GM12878 (cell line): ENCODE measurements around the gene IFNL2.

Source experiments
- CTCF ChIP-seq, 3 experiments: IDR thresholded peaks in 2 of 3; conservative IDR thresholded peaks in 1 of 3; 2 replicates each; pipeline ENCODE4 v1.5.1; 2011; ENCODE audit warnings: low read depth in 3 of 3, low read length in 3 of 3, mild to moderate bottlenecking in 3 of 3, control low read depth in 2 of 3, moderate library complexity in 2 of 3, inconsistent platforms in 1 of 3, mixed read lengths in 1 of 3; ENCODE audit not compliant: control insufficient read depth in 2 of 3, insufficient read depth in 1 of 3; ENCODE audit errors: extremely low read depth in 1 of 3
- EGR1 ChIP-seq, 2 experiments: IDR thresholded peaks; 1 replicate in 1 of 2; 2 replicates in 1 of 2; pipeline ENCODE4 v1.6.1; 2011 to 2012; ENCODE audit warnings: low read depth in 2 of 2, low read length in 2 of 2, borderline replicate concordance in 1 of 2, mild to moderate bottlenecking in 1 of 2, moderate library complexity in 1 of 2
- EP300 ChIP-seq, 2 experiments: fragments of 150-350 bp in 1 of 2; IDR thresholded peaks; 2 replicates each; pipeline ENCODE4 v1.6.1; 2011 to 2012; ENCODE audit warnings: low read depth in 2 of 2, low read length in 2 of 2, borderline replicate concordance in 1 of 2, improper control_type of control experiment in 1 of 2, inconsistent platforms in 1 of 2; ENCODE audit not compliant: control insufficient read depth in 1 of 2
- FOXK2 ChIP-seq: fragments of 450-650 bp; IDR thresholded peaks from 2 replicates; pipeline ENCODE4 v1.6.1; 2017; ENCODE audit warnings: mild to moderate bottlenecking, moderate library complexity
- JUND ChIP-seq: IDR thresholded peaks from 2 replicates; pipeline ENCODE4 v1.6.1; 2012; ENCODE audit warnings: low read depth, mild to moderate bottlenecking, low read length, improper control_type of control experiment, moderate library complexity
- NFYB ChIP-seq: IDR thresholded peaks from 2 replicates; pipeline ENCODE4 v1.6.1; 2011; ENCODE audit warnings: low read depth, mild to moderate bottlenecking, low read length, improper control_type of control experiment, moderate library complexity; ENCODE audit not compliant: insufficient read depth
- POLR2AphosphoS5 ChIP-seq: IDR thresholded peaks from 2 replicates; pipeline ENCODE4 v1.6.1; 2011; ENCODE audit warnings: mild to moderate bottlenecking, low read length, inconsistent platforms
- RELB ChIP-seq: fragments of 450-650 bp; IDR thresholded peaks from 2 replicates; pipeline ENCODE4 v1.6.1; 2017; ENCODE audit warnings: low read depth, mild to moderate bottlenecking, moderate library complexity
- SIN3A ChIP-seq: IDR thresholded peaks from 2 replicates; pipeline ENCODE4 v1.6.1; 2012; ENCODE audit warnings: low read depth, low read length, improper control_type of control experiment
- USF1 ChIP-seq: IDR thresholded peaks from 2 replicates; pipeline ENCODE4 v1.6.1; 2011; ENCODE audit warnings: borderline replicate concordance, low read depth, mild to moderate bottlenecking, moderate library complexity, mixed read lengths, low read length; ENCODE audit not compliant: insufficient read depth; ENCODE audit errors: extremely low read length
- TF ChIP-seq, protein P1 (sequence below): fragments of 450-650 bp; IDR thresholded peaks from 2 replicates; pipeline ENCODE4 v1.6.1; 2016; ENCODE audit warnings: mild to moderate bottlenecking, moderate library complexity, borderline replicate concordance
- TF ChIP-seq, protein P2 (sequence below): IDR thresholded peaks from 2 replicates; pipeline ENCODE4 v1.6.1; 2011; ENCODE audit warnings: low read depth, low read length, improper control_type of control experiment, borderline replicate concordance
- TF ChIP-seq, protein P3 (sequence below): IDR thresholded peaks from 2 replicates; pipeline ENCODE4 v1.6.1; 2011; ENCODE audit warnings: mild to moderate bottlenecking, low read depth, low read length, moderate library complexity; ENCODE audit not compliant: insufficient replicate concordance

- TF ChIP-seq CTCF (IDR thresholded peaks at IDR 0.05 in 2 of 3, conservative IDR thresholded peaks at IDR 0.05 in 1 of 3; ENCODE audit: control insufficient read depth in 2 of 3, extremely low read depth in 1 of 3, insufficient read depth in 1 of 3, low read depth in 3 of 3, low read length in 3 of 3) (no peak), FOXK2 (no peak), EGR1 (IDR thresholded peaks at IDR 0.05; ENCODE audit: borderline replicate concordance in 1 of 2, low read depth in 2 of 2, low read length in 2 of 2) (no peak), JUND (no peak), NFYB (no peak), EP300 (IDR thresholded peaks at IDR 0.05; ENCODE audit: borderline replicate concordance in 1 of 2, control insufficient read depth in 1 of 2, low read depth in 2 of 2, low read length in 2 of 2) (no peak), SIN3A (no peak), RELB (no peak), USF1 (no peak), POLR2AphosphoS5 (no peak)
- TF ChIP-seq, protein P1, sequence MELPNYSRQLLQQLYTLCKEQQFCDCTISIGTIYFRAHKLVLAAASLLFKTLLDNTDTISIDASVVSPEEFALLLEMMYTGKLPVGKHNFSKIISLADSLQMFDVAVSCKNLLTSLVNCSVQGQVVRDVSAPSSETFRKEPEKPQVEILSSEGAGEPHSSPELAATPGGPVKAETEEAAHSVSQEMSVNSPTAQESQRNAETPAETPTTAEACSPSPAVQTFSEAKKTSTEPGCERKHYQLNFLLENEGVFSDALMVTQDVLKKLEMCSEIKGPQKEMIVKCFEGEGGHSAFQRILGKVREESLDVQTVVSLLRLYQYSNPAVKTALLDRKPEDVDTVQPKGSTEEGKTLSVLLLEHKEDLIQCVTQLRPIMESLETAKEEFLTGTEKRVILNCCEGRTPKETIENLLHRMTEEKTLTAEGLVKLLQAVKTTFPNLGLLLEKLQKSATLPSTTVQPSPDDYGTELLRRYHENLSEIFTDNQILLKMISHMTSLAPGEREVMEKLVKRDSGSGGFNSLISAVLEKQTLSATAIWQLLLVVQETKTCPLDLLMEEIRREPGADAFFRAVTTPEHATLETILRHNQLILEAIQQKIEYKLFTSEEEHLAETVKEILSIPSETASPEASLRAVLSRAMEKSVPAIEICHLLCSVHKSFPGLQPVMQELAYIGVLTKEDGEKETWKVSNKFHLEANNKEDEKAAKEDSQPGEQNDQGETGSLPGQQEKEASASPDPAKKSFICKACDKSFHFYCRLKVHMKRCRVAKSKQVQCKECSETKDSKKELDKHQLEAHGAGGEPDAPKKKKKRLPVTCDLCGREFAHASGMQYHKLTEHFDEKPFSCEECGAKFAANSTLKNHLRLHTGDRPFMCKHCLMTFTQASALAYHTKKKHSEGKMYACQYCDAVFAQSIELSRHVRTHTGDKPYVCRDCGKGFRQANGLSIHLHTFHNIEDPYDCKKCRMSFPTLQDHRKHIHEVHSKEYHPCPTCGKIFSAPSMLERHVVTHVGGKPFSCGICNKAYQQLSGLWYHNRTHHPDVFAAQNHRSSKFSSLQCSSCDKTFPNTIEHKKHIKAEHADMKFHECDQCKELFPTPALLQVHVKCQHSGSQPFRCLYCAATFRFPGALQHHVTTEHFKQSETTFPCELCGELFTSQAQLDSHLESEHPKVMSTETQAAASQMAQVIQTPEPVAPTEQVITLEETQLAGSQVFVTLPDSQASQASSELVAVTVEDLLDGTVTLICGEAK: no peak
- TF ChIP-seq, protein P2, sequence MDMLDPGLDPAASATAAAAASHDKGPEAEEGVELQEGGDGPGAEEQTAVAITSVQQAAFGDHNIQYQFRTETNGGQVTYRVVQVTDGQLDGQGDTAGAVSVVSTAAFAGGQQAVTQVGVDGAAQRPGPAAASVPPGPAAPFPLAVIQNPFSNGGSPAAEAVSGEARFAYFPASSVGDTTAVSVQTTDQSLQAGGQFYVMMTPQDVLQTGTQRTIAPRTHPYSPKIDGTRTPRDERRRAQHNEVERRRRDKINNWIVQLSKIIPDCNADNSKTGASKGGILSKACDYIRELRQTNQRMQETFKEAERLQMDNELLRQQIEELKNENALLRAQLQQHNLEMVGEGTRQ: no peak
- TF ChIP-seq, protein P3, sequence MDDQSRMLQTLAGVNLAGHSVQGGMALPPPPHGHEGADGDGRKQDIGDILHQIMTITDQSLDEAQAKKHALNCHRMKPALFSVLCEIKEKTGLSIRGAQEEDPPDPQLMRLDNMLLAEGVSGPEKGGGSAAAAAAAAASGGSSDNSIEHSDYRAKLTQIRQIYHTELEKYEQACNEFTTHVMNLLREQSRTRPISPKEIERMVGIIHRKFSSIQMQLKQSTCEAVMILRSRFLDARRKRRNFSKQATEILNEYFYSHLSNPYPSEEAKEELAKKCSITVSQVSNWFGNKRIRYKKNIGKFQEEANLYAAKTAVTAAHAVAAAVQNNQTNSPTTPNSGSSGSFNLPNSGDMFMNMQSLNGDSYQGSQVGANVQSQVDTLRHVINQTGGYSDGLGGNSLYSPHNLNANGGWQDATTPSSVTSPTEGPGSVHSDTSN: no peak
Observed at GRCh38 chr19:39314016-39314728, 46.0 kb downstream of the IFNL2 start.
